ENCODE measurements around the gene ATP6V1B1. TPM values are rescaled to one million over a fixed set of nuclear protein-coding genes. Genes with fewer than 3 reads are reported as not detected.

The ATP6V1B1 gene
- total and polyA plus RNA-seq, 2 donors (not counting 1 experiment from before 2014, with no cell fraction given), result 1.0 to 2.1 TPM

- Histone ChIP-seq H4K20me1 (ENCODE audit: control insufficient read depth, extremely low read depth, insufficient read depth, low read length) (no peaks in the 10 kb centered on the region), H3K27me3 (ENCODE audit: control insufficient read depth, insufficient read depth, low read length) (no peaks in the 10 kb centered on the region), H3K27ac (ENCODE audit: insufficient read depth, low read length) (no peak overlapping the region), H3K79me2 (ENCODE audit: control insufficient read depth, insufficient read depth, low read length) (no peaks in the 10 kb centered on the region), H3K9me3 (ENCODE audit: control insufficient read depth, insufficient read depth, low read depth, low read length) (no peaks in the 10 kb centered on the region), H3K9ac (ENCODE audit: insufficient read depth, low read length) (no peak overlapping the region), H2AFZ (ENCODE audit: low read length) (no peak overlapping the region), H3K4me2 (ENCODE audit: extremely low read depth, insufficient read depth, low read length) (no peak overlapping the region), H3K36me3 (ENCODE audit: control insufficient read depth, insufficient read depth, low read length) (no peaks in the 10 kb centered on the region), H3K4me1 (ENCODE audit: control insufficient read depth, extremely low read depth, insufficient read depth, low read length) (peaks cover 5% of the 10 kb centered on the region), H3K4me3 (replicated peaks in 1 of 4; ENCODE audit: control extremely low read depth in 1 of 4, insufficient read depth in 1 of 4, low read depth in 3 of 4, low read length in 4 of 4) (no peak overlapping the region)
- no peak for DNase-seq (ENCODE audit: low read depth in 2 of 2)
- TF ChIP-seq EZH2 (IDR thresholded peaks at IDR 0.05; ENCODE audit: low read length, missing control alignments) (no peak), CTCF (conservative IDR thresholded peaks at IDR 0.05 in 1 of 2, IDR thresholded peaks at IDR 0.05 in 1 of 2; ENCODE audit: low read depth in 1 of 2, low read length in 2 of 2) (no peak)
Observed at GRCh38 chr2:70905443-70906421, 30.0 kb upstream of the ATP6V1B1 start.

- no peak overlapping the region for H3K4me3 ChIP-seq (replicated peaks in 1 of 4; ENCODE audit: control extremely low read depth in 1 of 4, insufficient read depth in 1 of 4, low read depth in 3 of 4, low read length in 4 of 4)
- H3K9ac ChIP-seq (ENCODE audit: insufficient read depth, low read length), result no peak overlapping the region
- peaks cover 4% of the 10 kb centered on the region for H3K4me1 ChIP-seq (ENCODE audit: control insufficient read depth, extremely low read depth, insufficient read depth, low read length)
- H3K79me2 ChIP-seq (ENCODE audit: control insufficient read depth, insufficient read depth, low read length), result no peaks in the 10 kb centered on the region
- no peaks in the 10 kb centered on the region for H3K27me3 ChIP-seq (ENCODE audit: control insufficient read depth, insufficient read depth, low read length)
- H4K20me1 ChIP-seq (ENCODE audit: control insufficient read depth, extremely low read depth, insufficient read depth, low read length), result no peaks in the 10 kb centered on the region
- TF ChIP-seq CTCF (conservative IDR thresholded peaks at IDR 0.05 in 1 of 2, IDR thresholded peaks at IDR 0.05 in 1 of 2; ENCODE audit: low read depth in 1 of 2, low read length in 2 of 2) (no peak), EZH2 (IDR thresholded peaks at IDR 0.05; ENCODE audit: low read length, missing control alignments) (no peak)
- DNase-seq (ENCODE audit: low read depth in 2 of 2), result no peak
- H3K4me2 ChIP-seq (ENCODE audit: extremely low read depth, insufficient read depth, low read length), result no peak overlapping the region
- H3K9me3 ChIP-seq (ENCODE audit: control insufficient read depth, insufficient read depth, low read depth, low read length), result no peaks in the 10 kb centered on the region
- no peak overlapping the region for H3K27ac ChIP-seq (ENCODE audit: insufficient read depth, low read length)
- H3K36me3 ChIP-seq (ENCODE audit: control insufficient read depth, insufficient read depth, low read length), result no peaks in the 10 kb centered on the region
- no peak overlapping the region for H2AFZ ChIP-seq (ENCODE audit: low read length)
Observed at GRCh38 chr2:70906439-70907005, 29.2 kb upstream of the ATP6V1B1 start.

Data from fibroblast of lung (primary cell).